Lower leg skin (tissue), 3 donors: Measurements from ENCODE around the gene RCAN1.

ENCODE experiments used
- CTCF ChIP-seq, 3 donors: fragments of 450-650 bp; IDR thresholded peaks; one replicate each; pipeline ENCODE4 v1.5.1; 2016; ENCODE audit warnings: antibody characterized with exemption in 3 of 3, mild to moderate bottlenecking in 3 of 3, moderate library complexity in 2 of 3
- POLR2A ChIP-seq, 2 donors: fragments of 450-650 bp; IDR thresholded peaks; one replicate each; pipeline ENCODE4 v1.6.1; 2016 to 2017; ENCODE audit warnings: antibody characterized with exemption in 2 of 2, mild to moderate bottlenecking in 1 of 2, moderate library complexity in 1 of 2

GRCh38 chr21:34561806-34562205, 53.1 kb downstream of the RCAN1 start:
- TF ChIP-seq CTCF (IDR thresholded peaks at IDR 0.05) (no peak), POLR2A (IDR thresholded peaks at IDR 0.05) (no peak)
